CD4-positive, alpha-beta T cell treated with Interleukin-2 at 100 ng/mL for 4 hours (primary cell): Measurements from ENCODE around the gene TMA7.

Experiments
- DNase-seq: peaks from one replicate; pipeline ENCODE4 v3.0.0-alpha.2; 2020; ENCODE audit warnings: low spot score

TMA7 gene

DNA sequence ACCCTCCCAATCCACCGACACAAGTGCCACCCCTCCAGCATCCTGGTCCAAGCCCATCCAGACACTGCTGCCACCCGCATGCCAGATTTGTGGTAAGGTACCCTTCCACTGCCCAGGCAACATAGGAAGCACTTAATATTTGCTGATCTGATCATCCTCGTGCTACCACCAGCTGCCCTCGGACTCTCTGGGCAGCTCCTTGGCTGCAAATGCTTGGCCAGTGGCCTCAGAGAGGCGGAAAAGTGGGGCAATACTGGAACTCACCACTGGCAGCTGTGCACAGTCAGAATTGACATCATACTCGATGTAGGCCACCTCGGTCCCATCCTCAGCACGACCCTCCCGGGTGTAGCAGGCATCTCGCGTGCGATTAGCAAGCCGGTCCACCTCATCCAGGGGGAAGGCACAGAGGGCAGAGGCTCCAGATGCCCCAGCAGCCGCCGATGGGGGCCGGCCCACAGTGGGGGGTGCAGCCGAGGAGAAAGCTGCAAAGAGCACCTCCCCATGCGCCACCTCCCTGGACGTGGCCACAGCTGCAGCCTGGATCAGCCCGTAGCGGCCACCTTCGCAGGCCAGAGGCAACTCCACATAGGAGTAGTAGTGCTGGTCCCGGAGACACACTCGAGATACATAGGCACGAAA lies 16.7 kb upstream of the TMA7 start:
- DNase-seq = no peak

GRCh38 chr3:48423883-48424695 lies 16.0 kb upstream of the TMA7 start:
- no peak for DNase-seq

GRCh38 chr3:48425281-48425812 lies 14.7 kb upstream of the TMA7 start:
- DNase-seq = no peak

GRCh38 chr3:48426401-48426909 lies 13.6 kb upstream of the TMA7 start:
- DNase-seq = no peak

- no peak for DNase-seq
Observed at GRCh38 chr3:48426944-48427629, 13.0 kb upstream of the TMA7 start.

- no peak for DNase-seq
Observed at GRCh38 chr3:48427630-48427962, 12.5 kb upstream of the TMA7 start.

DNA sequence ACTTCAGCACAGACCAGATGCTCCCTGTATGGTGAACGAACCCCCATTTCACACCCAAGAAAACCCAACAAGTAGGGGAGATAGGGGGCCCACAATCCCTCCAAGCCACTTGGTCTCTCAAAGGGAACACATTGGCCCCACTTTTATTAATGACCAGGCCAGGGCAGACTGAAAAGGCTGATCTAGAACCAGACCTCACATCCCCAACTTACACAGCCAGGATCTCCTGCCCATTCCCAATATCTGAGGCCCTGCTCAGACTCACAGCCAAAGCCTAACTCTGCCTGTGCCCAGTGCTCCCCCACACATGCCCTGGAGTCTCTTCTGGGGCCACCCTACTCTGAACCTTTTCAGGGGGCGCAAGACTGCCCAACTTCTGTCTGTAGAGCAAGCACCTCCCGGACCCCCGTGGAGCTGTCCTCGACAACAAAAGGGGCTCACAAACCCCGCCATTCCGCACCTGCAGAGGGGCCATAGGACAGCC lies 11.9 kb upstream of the TMA7 start:
- DNase-seq = no peak

DNA sequence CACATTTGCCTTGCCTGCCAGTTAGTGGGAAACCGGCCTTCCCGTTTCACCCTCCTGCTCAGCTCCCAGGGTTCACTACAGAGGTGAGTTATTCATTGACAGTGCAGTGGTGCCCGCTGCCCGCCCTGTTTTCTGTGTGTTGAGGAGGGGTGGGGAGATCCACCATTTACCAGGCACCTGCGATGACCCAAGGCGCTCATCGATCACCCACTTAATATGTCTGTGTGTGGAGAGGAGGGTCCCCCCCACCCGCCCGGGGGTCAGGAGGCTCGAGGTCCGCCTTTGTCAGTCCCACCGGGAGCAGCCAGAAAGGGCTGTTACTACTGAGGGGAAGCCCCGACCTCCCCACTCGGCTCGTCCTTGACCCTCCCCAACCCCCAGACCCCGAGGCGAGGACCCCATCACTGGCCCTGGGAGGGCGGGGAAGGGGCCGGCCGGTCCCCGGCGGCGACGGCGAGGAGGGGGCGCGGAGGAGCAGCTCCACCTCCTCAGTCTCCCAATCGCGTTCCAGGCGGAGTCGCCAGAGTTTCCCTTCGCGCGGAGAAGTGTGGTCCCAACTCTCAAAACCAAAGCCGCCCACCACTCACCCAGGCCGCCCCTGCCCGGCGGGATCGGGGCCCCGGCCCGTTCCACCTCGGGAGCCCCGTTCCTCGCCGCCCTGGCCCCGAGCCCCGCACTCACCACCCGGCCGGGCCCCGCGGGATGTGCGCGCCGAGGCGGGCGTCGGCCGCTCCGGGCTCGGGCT lies 11.3 kb upstream of the TMA7 start:
- no peak for DNase-seq

- peak; percentile 61 for DNase-seq
Observed at GRCh38 chr3:48429317-48429959, 10.6 kb upstream of the TMA7 start.

DNA sequence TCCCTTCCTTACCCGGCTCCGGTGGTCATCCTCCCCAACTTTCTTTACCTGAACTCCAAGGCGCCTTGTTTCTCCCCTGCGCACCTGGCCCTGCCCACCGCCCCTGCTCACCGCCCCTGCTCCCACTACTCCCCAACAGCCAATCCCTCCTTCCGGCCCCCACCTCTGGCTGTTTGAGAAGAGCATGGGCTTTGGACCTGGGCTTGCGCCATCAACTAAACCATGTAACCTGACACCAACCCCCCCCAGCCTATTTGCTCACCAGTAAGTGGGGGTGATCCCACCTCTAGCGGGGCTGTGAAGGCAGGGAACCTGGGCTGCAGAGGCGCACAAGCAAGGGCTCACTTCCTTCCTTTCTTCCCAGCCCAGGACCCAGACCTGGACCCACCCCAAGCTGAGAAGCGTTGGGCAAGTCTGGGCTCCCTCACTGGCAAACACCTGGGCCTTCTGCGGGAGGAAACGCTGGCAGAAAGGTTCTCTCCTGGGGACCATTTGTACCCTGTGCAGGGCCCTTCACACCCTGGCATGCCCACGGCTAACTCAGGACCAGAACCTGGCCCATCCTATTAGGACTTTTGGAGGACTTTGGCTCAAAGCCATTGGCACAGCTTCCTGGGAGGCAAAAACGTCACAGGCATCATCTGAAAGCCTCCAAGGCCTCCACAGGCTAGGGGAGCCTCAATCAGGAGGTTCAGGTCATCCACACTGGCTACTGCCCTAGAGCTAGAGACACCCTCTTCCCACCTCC lies 9.9 kb upstream of the TMA7 start, which contains the start of gene PLXNB1:
Gene PLXNB1, minus strand, starts transcription at position 127 of the 748 bp plus-strand sequence. CDS start 5,475 bp downstream, outside the sequence.
- no peak for DNase-seq

GRCh38 chr3:48430708-48431101 lies 9.4 kb upstream of the TMA7 start:
- DNase-seq = no peak

- DNase-seq = no peak
Observed at GRCh38 chr3:48431224-48432029, 8.6 kb upstream of the TMA7 start.

- no peak for DNase-seq
Observed at GRCh38 chr3:48432411-48433371, 7.4 kb upstream of the TMA7 start.

DNA sequence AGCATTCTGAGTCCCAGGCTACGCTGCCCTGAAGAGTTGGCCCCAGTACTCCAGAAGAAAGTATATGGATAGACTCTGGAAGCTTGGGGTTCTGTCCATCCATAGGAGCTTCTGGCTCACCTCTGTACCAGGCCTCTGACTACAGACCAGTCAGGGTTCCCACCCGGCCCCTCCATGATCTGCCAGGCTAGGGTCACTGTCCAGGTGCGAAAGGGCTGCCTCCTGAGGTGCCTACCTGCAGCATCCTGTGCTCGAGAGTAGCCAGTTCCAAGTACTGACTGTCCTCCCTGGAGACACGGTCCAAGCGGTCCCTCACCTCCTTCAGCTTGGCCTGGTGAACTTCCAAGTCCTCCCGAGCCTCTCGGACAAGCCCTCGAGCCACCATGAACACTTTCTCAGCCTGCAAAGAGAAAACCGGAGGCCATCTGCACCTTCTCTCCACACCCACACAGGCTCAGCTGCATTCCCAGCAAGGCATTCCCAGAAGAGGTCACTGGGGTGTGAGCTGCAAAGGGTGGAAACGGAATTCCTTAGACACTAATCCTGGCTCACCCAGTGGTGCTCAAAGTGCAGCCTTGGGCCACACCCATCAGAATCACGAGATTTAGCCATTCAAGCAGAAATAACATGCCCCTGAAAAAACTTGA lies 6.5 kb upstream of the TMA7 start:
- DNase-seq = no peak

DNA sequence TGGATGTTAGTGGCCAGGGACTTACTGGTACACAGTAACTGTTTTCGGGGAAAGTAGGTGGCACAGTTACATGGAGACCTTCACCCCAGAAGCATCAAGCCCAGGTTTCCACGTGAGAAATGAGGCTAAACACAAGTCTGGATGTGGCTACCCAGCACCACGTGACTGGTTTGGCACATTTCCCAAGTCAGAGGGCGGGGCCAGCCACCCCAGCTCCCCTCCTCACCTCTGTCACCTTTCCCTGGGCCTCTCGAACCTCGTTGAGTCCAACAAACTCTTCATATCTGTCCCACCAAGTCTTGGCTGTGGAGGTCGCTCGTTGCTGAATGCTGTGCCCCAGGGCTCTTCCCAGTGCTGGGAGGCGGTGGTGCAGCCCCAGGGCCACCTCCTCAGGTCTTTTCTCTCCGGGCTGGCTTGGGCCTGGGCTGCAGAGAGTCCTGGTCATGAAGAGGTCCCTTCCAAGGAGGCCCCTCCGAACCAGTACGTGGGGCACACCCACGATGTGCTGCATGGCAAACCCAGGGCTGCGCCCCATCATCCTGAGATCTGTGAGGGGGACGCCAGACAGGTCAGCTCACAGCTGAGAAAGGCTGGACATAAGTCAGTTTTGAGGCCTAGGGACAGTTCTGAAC lies 5.3 kb upstream of the TMA7 start:
- DNase-seq = no peak

DNA sequence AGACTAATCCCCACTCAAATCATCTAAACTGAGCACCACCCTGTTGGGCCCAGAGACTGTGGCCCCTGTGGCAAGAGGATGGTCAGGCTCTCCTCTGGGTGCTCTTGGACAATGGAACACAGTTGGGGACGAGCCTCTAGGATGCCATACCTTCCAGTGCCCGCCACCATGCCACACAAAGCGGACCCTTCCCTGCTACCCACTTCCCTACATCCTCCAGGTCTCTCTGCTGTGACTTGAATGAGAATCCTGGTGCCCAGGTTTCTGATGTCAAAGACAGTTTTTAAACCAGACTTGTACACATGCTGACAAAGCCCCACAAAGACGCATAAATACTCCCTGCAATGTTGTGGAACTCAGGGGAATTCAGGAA lies 4.8 kb upstream of the TMA7 start:
- DNase-seq = no peak

- DNase-seq = peak; percentile 91
Observed at GRCh38 chr3:48435774-48436476, 4.1 kb upstream of the TMA7 start.
